Panc1 (cell line): Measurements from ENCODE around the gene CACNG3. TPM values are rescaled to one million over a fixed set of nuclear protein-coding genes. Genes with fewer than 3 reads are reported as not detected.

Experiments used
- ATAC-seq: fragments of 200-7000 bp; cut with Tn5 transposase; 2 replicates; pipeline ENCODE4 v1.9.1; 2020; ENCODE audit warnings: mild to moderate bottlenecking, moderate library complexity
- BruUV-seq: library from RNA; stranded (reverse); fragments of 400-500 nt; replicated peaks from 2 replicates; lab custom pipeline; 2021; lab: Mats Ljungman, UMichigan
- CTCF ChIA-PET: fragments of 300-600 bp; sonication (Branson Sonifier 250); formaldehyde crosslinking; loops from one replicate; lab custom pipeline; 2022; ENCODE audit warnings: antibody characterized with exemption; lab: Charles Lee
- POLR2A ChIA-PET: fragments of 300-600 bp; sonication (Branson Sonifier 250); formaldehyde crosslinking; loops from one replicate; lab custom pipeline; 2022; ENCODE audit warnings: antibody characterized with exemption; lab: Charles Lee
- DNase-seq: peaks from one replicate; pipeline ENCODE4 v3.0.0-alpha.2; 2010; ENCODE audit warnings: low read depth, low spot score
- H3K27ac ChIP-seq: 2 replicates; pipeline ENCODE4 v1.5.1; 2011; ENCODE audit warnings: mild to moderate bottlenecking, low read length, inconsistent platforms
- H3K27me3 ChIP-seq: fragments of 200-500 bp; sonication (Bioruptor generic); 2 replicates; pipeline ENCODE4 v1.6.0; 2014; ENCODE audit warnings: low read length, inconsistent platforms; ENCODE audit not compliant: control insufficient read depth, insufficient read depth
- H3K36me3 ChIP-seq: fragments of 200-500 bp; sonication (Bioruptor generic); 2 replicates; pipeline ENCODE4 v1.5.1; 2014; ENCODE audit warnings: inconsistent platforms, mild to moderate bottlenecking, low read length, moderate library complexity; ENCODE audit not compliant: control insufficient read depth, insufficient read depth
- H3K4me1 ChIP-seq: 2 replicates; pipeline ENCODE4 v1.5.1; 2011; ENCODE audit warnings: inconsistent platforms, mild to moderate bottlenecking, low read length, moderate library complexity; ENCODE audit not compliant: control insufficient read depth, insufficient read depth
- H3K4me3 ChIP-seq, 2 experiments: 2 replicates each; pipeline ENCODE4 v1.5.1; 2011 to 2012; ENCODE audit warnings: low read depth in 2 of 2, low read length in 2 of 2, mild to moderate bottlenecking in 2 of 2, inconsistent platforms in 1 of 2, moderate library complexity in 1 of 2
- H3K9me3 ChIP-seq: fragments of 200-500 bp; sonication (Bioruptor generic); 2 replicates; pipeline ENCODE4 v1.5.1; 2014; ENCODE audit warnings: low read depth, mild to moderate bottlenecking, inconsistent platforms, low read length, moderate library complexity; ENCODE audit not compliant: control insufficient read depth, insufficient read depth
- POLR2AphosphoS5 ChIP-seq: IDR thresholded peaks from 2 replicates; pipeline ENCODE4 v1.6.1; 2012; ENCODE audit warnings: mild to moderate bottlenecking, low read depth, low read length, moderate library complexity
- SIN3A ChIP-seq: IDR thresholded peaks from 2 replicates; pipeline ENCODE4 v1.6.1; 2012; ENCODE audit warnings: low read depth, mild to moderate bottlenecking, low read length, moderate library complexity, borderline replicate concordance; ENCODE audit not compliant: insufficient read depth
- TCF7L2 ChIP-seq: IDR thresholded peaks from 2 replicates; pipeline ENCODE4 v1.6.1; 2011; ENCODE audit warnings: mild to moderate bottlenecking, low read depth, low read length, inconsistent platforms
- in situ Hi-C: cut with HindIII; loops from 2 replicates; pipeline ENCODE4 v1.10.0; 2016; ENCODE audit warnings: low sequenced_read_pairs, low pct_unique_long_range_greater_than_20kb
- intact Hi-C: fragments of 100-400 bp; cut with micrococcal nuclease; formaldehyde crosslinking; loops from one replicate; pipeline ENCODE4 v1.10.0; 2022; ENCODE audit not compliant: unreplicated experiment
- total RNA-seq: library from RNA; stranded (reverse); gene quantifications from one replicate; pipeline ENCODE4 v1.2.1, GENCODE V29; 2021; ENCODE audit not compliant: unreplicated experiment
- TF ChIP-seq, protein P1 (sequence below), 2 experiments: IDR thresholded peaks; 2 replicates each; pipeline ENCODE4 v1.6.1; 2011 to 2012; ENCODE audit warnings: low read depth in 2 of 2, control low read depth in 1 of 2, low read length in 1 of 2, mild to moderate bottlenecking in 1 of 2, moderate library complexity in 1 of 2; ENCODE audit not compliant: insufficient read depth in 1 of 2
- TF ChIP-seq, protein P2 (sequence below): fragments of 450-650 bp; IDR thresholded peaks from 2 replicates; pipeline ENCODE4 v1.5.1; 2017; ENCODE audit warnings: mild to moderate bottlenecking

CACNG3 gene
- total RNA-seq, 1 experiment from 2014 or later = not detected

- ATAC-seq = peak; percentile 68
- peak; percentile 53 for DNase-seq
Measured at GRCh38 chr16:24309258-24310142, 53.4 kb downstream of the CACNG3 start.

GRCh38 chr16:24315343-24315742, 59.2 kb downstream of the CACNG3 start:
- no peak for DNase-seq
- ChIA-PET POLR2A (no interaction called here), CTCF (no interaction called here)
- ATAC-seq = no peak
- TF ChIP-seq, protein P1, sequence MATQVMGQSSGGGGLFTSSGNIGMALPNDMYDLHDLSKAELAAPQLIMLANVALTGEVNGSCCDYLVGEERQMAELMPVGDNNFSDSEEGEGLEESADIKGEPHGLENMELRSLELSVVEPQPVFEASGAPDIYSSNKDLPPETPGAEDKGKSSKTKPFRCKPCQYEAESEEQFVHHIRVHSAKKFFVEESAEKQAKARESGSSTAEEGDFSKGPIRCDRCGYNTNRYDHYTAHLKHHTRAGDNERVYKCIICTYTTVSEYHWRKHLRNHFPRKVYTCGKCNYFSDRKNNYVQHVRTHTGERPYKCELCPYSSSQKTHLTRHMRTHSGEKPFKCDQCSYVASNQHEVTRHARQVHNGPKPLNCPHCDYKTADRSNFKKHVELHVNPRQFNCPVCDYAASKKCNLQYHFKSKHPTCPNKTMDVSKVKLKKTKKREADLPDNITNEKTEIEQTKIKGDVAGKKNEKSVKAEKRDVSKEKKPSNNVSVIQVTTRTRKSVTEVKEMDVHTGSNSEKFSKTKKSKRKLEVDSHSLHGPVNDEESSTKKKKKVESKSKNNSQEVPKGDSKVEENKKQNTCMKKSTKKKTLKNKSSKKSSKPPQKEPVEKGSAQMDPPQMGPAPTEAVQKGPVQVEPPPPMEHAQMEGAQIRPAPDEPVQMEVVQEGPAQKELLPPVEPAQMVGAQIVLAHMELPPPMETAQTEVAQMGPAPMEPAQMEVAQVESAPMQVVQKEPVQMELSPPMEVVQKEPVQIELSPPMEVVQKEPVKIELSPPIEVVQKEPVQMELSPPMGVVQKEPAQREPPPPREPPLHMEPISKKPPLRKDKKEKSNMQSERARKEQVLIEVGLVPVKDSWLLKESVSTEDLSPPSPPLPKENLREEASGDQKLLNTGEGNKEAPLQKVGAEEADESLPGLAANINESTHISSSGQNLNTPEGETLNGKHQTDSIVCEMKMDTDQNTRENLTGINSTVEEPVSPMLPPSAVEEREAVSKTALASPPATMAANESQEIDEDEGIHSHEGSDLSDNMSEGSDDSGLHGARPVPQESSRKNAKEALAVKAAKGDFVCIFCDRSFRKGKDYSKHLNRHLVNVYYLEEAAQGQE (IDR thresholded peaks at IDR 0.05; ENCODE audit: insufficient read depth in 1 of 2, low read depth in 2 of 2, low read length in 1 of 2) = no peak
- no peak for TF ChIP-seq POLR2AphosphoS5
- TF ChIP-seq, protein P2, sequence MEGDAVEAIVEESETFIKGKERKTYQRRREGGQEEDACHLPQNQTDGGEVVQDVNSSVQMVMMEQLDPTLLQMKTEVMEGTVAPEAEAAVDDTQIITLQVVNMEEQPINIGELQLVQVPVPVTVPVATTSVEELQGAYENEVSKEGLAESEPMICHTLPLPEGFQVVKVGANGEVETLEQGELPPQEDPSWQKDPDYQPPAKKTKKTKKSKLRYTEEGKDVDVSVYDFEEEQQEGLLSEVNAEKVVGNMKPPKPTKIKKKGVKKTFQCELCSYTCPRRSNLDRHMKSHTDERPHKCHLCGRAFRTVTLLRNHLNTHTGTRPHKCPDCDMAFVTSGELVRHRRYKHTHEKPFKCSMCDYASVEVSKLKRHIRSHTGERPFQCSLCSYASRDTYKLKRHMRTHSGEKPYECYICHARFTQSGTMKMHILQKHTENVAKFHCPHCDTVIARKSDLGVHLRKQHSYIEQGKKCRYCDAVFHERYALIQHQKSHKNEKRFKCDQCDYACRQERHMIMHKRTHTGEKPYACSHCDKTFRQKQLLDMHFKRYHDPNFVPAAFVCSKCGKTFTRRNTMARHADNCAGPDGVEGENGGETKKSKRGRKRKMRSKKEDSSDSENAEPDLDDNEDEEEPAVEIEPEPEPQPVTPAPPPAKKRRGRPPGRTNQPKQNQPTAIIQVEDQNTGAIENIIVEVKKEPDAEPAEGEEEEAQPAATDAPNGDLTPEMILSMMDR = no peak
- TF ChIP-seq TCF7L2 = no peak
- TF ChIP-seq SIN3A = no peak
- Histone ChIP-seq H3K9me3 (no peaks in the 10 kb centered on the region), H3K27ac (no peak overlapping the region), H3K36me3 (no peaks in the 10 kb centered on the region), H3K4me3 (no peak overlapping the region), H3K27me3 (no peaks in the 10 kb centered on the region), H3K4me1 (no peaks in the 10 kb centered on the region)
- intact Hi-C loops (no loop called here), in situ Hi-C loops (no loop called here)
- no TSS peak for BruUV-seq

More at GRCh38 chr16:24309258-24310142, 53.4 kb downstream of the CACNG3 start:
- in situ Hi-C loops (no loop called here), intact Hi-C loops (no loop called here)
- Histone ChIP-seq H3K27me3 (no peaks in the 10 kb centered on the region), H3K27ac (no peak overlapping the region), H3K4me1 (no peaks in the 10 kb centered on the region), H3K9me3 (no peaks in the 10 kb centered on the region), H3K36me3 (no peaks in the 10 kb centered on the region), H3K4me3 (no peak overlapping the region)
- BruUV-seq = no TSS peak
- ChIA-PET POLR2A (no interaction called here), CTCF (no interaction called here)
- TF ChIP-seq POLR2AphosphoS5 (no peak), SIN3A (no peak), TCF7L2 (no peak)
- TF ChIP-seq, protein P2 = no peak
- TF ChIP-seq, protein P1 (IDR thresholded peaks at IDR 0.05; ENCODE audit: insufficient read depth in 1 of 2, low read depth in 2 of 2, low read length in 1 of 2) = no peak
